H54 (cell line): ENCODE measurements around the gene GRPEL1.
A peak's percentile ranks its signal among the peaks of the same experiment; 100 is the strongest.

Experiments
- DNase-seq: peaks from one replicate; pipeline ENCODE4 v3.0.0; 2011; ENCODE audit warnings: low spot score, mixed read lengths; ENCODE audit not compliant: insufficient read length
- FAIRE-seq: peaks from 3 replicates; lab custom pipeline; 2011; peaks lifted over from hg19 to GRCh38; lab: Jason Lieb, UNC
- POLR2A ChIP-seq: IDR thresholded peaks from 2 replicates; pipeline ENCODE4 v1.6.1; 2011; ENCODE audit warnings: low read depth, mild to moderate bottlenecking, low read length

GRPEL1 gene

DNA sequence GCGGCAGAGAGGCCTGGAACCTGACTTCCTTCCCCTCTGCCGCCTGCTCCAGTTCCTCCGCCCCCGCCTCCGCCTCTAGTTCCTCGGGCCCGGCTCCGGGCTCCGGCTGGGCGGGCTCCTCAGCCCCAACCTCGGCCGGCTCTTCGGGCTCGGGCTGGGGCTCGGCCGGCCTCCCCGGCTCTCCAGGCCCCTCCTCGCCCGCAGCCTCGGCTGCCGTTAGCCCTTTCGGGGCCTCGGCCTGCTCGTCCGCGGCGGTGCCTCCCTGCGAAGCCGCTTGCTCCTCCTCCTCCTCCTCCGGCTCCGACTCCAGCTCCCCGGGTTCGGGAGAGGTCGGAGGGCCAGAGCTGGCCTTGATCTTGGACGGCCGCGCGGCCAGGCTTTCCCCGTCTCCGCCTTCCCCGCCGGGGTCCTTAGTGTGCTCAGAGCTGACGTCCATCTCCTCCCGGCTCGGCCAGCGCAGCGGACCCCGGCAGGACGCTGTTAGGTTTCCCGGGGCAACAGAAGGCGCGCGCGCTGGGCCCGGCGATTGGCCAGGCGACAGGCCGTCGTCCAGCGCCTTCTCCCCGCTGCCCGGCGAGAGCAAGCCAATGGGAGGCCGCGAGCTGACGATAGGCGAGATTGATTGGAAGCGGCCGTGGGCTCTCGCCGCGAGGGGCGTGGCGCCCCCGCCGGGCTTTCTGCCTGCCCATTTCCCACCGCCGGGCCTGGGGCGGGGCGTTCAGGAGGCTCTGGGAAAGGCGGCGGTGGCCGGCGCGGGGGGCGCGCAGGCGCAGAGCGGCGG, 25.2 kb downstream of the GRPEL1 start:
- FAIRE-seq (no peak), DNase-seq (peak; percentile 96)
- no peak for TF ChIP-seq POLR2A

DNA sequence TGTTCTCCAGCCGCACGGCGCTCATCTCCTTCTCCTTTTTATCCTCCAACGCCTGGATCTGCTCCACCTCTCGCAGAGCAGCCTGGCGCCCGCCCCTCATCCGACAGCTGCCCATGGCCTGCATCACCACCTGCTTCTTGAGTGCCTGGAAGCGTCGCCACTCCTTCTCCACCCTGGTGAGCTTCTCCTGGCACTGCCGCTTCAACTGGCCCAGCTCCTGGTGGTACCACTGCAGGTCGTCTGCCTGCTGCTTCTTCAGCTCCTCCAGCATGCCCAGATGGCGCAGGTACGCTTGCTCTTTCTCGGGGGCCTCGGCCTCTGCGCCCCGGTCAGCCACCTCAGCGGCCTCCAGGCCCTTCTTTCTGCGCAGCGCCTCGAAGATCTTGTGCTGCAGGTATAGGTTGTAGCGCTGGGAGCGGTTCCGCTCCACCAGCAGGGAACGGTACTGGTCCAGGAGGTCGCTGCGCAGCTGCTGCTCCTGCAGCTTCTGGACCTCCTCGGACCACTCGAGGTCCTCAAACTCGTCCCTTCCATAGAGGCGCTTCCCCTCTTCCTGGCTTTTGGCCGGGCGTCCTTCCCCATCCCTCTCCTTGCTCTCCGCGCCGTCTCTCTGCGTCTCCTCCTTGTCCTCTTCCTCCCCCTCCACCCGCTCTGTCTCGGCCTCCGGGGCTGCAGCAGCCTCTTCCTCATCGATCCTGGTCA, 25.9 kb downstream of the GRPEL1 start:
- no peak for FAIRE-seq
- no peak for TF ChIP-seq POLR2A
- no peak for DNase-seq

DNA sequence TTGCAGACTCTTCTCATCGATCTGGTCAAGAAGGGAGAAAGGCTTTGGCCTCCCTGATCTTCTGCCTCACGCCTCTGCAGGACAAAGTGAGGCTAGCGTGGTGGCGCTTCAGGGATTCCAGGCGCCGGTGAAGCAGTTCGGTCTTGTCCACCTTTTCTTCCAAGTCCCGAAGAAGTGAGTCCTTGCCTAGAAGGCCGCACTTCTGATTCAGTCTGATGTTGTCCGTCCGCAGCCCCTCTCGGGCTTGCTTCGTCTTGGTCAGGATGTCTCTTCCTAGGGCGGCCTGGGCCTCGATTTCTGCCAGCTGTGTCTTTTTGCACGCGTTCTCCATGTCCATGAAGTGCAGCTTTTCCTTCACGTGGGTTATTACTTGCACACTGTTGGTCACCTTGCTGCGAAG, 26.6 kb downstream of the GRPEL1 start:
- no peak for DNase-seq
- TF ChIP-seq POLR2A: no peak
- no peak for FAIRE-seq

DNA sequence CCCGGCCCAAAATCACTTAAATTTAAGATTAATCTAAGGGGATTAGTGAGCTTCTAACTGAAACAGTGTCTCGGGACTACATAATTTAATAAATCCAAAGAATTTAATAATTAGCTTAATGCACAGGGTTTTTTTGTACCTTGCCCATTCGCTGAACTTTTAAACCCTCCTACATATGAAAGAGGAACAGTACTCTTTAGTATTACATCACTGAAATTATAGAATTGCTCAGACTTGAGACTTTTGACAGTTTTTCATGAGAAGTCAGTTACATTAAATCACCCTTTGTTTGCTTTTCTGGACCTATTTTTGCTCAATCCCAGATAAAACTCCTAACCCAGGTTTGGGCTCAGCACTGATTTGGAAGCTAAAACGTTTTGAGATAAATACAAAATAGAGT, 27.1 kb downstream of the GRPEL1 start:
- DNase-seq (no peak), FAIRE-seq (no peak)
- no peak for TF ChIP-seq POLR2A

DNA sequence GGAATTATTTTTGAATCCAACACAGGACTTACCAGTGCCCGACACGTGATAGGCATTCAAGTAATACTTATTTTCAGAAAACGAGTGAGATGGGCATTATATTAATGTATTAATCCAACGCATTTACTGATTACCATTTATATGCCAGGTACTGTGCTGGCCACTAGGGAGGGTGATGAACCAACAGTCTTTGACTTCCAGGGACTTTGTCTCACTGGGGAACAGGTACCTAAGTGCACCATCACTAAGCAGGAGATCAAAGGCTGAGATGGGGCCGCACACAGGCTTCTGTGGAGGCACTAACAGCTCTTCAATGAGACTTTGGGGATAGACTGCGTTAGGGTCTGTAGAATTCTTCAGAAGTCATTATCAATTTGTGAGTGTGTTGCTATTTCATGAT, 30.4 kb downstream of the GRPEL1 start:
- FAIRE-seq: no peak
- DNase-seq: no peak
- no peak for TF ChIP-seq POLR2A

DNA sequence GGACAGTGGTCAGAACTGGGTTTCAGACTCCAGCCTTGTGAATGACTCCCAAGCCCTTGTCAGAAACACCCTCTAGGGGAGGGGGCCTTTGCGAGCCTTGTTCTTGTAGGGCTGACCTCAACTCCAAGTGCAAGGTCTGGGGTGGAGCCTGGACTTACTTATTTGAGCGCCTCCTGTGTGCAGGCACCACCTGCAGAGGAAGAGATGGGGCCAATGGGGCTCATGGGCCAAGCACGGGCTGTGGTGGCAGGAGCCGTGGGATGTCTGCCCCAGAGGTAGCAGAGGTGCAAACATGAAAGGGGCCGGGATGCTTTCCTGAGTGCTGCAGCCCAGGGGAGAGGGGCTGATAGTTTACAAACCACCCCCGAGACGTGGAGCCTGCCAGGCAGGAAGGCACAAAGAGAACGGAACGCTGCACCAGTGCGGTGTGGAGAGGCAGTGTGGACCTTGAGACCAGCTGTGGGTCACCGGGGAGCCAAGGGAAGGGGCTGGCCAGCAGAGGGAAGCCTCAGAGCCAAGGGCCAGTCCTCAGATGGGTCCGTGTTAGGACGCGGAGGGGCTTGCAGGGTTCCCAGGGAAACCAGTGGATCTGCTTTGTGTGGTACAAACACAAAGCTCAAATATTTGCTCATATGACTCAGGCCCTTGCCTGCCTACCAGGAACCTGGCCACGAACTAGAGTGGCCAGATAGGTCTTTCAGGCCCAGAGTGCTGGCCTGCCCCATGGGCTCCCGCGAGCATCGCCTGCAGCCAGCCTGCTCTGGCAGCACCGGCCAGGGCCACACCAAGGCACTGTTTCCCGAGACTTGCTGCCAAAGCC, 33.4 kb downstream of the GRPEL1 start:
- peak; percentile 51 for DNase-seq
- no peak for FAIRE-seq
- TF ChIP-seq POLR2A: no peak

DNA sequence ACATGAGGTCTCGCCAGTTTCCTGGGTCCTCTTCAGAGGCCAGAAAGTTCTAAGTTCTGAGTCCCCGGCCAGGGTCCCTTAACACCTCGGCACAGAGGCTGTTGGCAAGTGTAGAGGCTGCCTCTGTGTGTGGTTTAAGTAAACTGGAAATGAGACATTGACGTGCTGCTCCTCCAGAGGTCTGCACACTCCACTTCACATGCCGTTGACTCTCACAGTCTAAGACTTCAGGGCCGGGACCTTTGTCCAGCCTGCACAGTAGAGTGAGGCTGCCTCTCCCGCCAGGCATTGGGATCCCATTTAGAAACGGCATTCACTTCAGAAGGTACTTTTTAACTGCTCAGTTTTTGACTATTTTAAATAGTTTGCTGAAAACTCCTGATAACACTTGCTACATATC, 35.3 kb downstream of the GRPEL1 start:
- FAIRE-seq: no peak
- DNase-seq: no peak
- TF ChIP-seq POLR2A: no peak

DNA sequence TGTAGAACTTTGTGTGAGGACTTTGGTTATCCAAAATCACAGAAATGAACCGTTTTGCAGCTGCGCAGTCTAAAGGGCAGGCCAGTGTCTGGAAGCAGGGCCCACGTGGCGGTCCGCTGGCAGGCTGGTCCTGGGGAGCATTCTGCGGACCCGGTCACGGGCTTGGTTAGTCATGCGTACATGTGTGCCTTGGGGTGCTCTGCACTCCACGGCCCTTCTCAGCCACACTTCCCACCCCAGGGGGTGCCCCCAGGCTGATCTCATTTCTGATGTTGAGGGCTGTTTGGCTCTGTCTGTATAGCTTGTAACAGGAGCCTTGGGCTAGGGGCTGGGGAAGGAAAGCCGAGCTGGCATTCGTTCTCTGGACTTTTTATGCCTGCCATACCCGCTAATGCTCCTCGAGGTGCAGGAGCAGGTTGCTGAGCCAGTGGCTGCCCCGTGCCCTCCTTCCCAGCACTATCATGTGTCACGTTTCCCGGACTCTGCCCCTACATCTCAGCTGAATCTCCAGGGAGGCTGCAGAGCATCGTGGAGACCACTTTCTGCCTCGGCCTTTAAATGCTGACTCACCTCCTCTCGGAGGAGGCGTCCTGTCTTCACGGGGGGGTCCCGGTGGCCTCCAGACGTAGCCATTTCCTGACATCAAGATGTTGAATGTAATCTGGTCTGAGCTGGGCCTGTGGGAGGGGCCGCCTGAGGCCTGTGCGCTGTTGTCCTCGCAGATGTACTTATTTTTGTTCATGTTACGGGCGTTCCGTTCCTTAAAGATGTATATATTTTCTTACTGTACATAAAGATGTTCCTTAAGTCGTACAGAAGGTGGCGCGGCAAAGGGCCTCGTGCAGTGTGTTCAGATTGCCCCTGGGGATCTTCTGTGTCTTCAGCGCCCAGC, 36.1 kb downstream of the GRPEL1 start:
- FAIRE-seq (no peak), DNase-seq (no peak)
- no peak for TF ChIP-seq POLR2A

DNA sequence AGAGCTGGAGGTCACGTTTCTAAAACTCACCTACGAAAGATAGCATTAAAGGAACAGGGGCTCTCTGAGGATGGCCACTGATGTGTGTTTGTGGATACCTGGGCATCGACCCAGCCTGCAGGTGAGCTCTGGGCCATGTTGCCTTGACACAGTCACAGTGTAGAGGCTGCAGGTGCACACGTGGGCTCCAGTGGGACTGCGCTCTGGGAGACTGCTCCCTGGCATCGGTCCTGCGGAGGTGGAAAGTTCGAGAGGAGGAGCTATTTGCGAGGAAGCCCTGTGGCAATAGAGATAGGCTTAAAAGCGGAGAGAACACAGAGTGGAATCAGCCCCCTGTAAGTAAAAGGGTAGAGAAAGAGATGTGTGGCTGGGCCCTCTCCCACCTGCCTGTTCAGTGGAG, 37.0 kb downstream of the GRPEL1 start:
- no peak for FAIRE-seq
- DNase-seq: no peak
- no peak for TF ChIP-seq POLR2A

DNA sequence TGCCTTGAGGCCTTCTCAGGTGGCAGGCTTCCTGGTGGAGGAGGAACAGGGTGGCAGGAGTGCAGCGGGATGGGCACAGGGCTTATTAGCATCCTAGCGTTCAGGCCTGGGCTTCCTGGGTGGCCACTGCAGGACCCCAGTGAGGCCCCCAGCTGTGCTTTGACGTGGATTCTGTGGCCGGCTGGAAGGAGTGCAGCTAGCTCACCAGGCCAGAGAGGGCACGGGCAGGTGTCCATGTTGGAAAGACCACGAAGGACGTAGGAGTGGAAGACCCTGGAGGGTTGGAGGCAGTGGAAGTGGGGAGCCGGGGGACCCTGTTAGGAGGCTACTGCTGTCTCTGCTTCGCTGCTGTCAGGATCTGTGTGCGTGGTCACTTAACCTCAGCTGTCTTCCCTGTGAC, 37.9 kb downstream of the GRPEL1 start:
- no peak for TF ChIP-seq POLR2A
- FAIRE-seq (no peak), DNase-seq (no peak)

DNA sequence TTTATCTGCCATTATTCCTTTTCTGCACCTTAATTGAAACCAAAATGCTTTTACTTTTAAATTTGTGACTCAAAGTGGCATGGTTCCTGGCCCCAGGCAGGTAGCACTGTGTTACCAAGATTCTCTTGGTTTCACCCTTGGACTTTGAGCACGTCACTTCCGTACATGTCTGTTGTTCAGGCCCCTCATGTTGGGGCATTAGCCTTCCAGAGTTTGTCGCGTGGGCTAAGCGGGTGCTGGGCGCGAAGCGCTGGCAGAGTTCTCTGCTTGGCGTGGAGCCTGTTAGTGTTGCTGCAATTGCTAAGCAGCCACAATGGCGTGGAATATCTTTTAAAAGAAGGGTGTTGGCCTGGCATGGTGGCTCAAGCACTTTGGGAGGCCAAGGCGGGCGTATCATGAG, 38.7 kb downstream of the GRPEL1 start:
- no peak for TF ChIP-seq POLR2A
- FAIRE-seq (no peak), DNase-seq (no peak)

DNA sequence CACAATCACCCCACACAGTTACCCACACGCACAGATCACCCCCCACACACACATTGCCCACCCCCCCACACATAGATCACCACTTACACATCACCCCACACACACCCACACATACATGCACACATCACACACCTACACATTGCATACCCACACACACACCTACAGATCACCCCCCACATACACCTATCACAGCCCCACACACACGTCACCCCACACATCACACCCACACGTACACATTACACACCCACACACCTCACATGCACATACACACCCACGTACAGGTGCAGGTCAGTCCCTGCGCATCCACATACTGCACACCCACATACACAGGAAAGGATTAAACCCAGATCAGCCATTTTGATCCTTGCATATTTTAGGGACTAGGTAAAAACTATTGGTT, 40.0 kb downstream of the GRPEL1 start:
- TF ChIP-seq POLR2A: no peak
- DNase-seq: no peak
- no peak for FAIRE-seq

DNA sequence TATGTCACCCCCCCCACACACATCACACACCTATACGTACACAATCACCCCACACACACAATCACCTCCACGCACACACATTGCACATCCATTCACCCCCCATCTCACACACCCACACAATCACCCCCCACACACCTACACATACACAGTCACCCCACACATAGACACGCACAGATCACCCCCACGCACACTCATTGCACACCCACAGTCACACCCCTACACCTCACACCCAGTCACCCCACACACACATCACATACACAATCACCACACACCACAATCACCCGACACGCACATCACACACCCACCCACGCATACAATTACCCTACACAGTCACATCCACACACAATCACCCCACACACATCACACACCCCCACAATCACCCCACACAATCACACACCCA, 40.6 kb downstream of the GRPEL1 start:
- no peak for TF ChIP-seq POLR2A
- no peak for FAIRE-seq

More for the DNA sequence above, 40.6 kb downstream of the GRPEL1 start:
- no peak for DNase-seq
